Stimulated activated CD4-positive, alpha-beta T cell treated with anti-CD3 and anti-CD28 coated beads, Interleukin-12 subunit alpha, Interleukin-12 subunit beta, amount 100 ng/mL, for 48 hours (primary cell): ENCODE results near the gene RGS12.

Experiments used
- DNase-seq, 3 donors: peaks; one replicate each; pipeline ENCODE4 v3.0.0-alpha.2; 2020; ENCODE audit warnings: low read depth in 2 of 3, low spot score in 1 of 3

The RGS12 gene

GRCh38 chr4:3276986-3277385, 15.8 kb upstream of the RGS12 start:
- no peak for DNase-seq

GRCh38 chr4:3280466-3280865, 12.4 kb upstream of the RGS12 start:
- no peak for DNase-seq

- no peak for DNase-seq
These were observed 9.3 kb upstream of the RGS12 start for GRCh38 chr4:3283483-3283882.

GRCh38 chr4:3283916-3284315, 8.9 kb upstream of the RGS12 start:
- no peak for DNase-seq

GRCh38 chr4:3284734-3285557, 7.9 kb upstream of the RGS12 start:
- DNase-seq = no peak

- no peak for DNase-seq
These were observed 7.1 kb upstream of the RGS12 start for GRCh38 chr4:3285558-3286334.

GRCh38 chr4:3286335-3287175, 6.3 kb upstream of the RGS12 start:
- no peak for DNase-seq

GRCh38 chr4:3287271-3287971, 5.4 kb upstream of the RGS12 start:
- no peak for DNase-seq

- DNase-seq = no peak
These were observed 4.8 kb upstream of the RGS12 start for GRCh38 chr4:3287972-3288570.

- no peak for DNase-seq
These were observed 4.2 kb upstream of the RGS12 start for GRCh38 chr4:3288571-3289094.

- DNase-seq = no peak
These were observed 2.3 kb upstream of the RGS12 start for GRCh38 chr4:3290476-3290875.

GRCh38 chr4:3290889-3291321, 1.9 kb upstream of the RGS12 start:
- DNase-seq = no peak

- no peak for DNase-seq
These were observed 1.3 kb upstream of the RGS12 start for GRCh38 chr4:3291411-3291968.

GRCh38 chr4:3291969-3292570, 751 bp upstream of the RGS12 start:
- no peak for DNase-seq

- DNase-seq = no peak
These were observed 875 bp downstream of the RGS12 start for GRCh38 chr4:3293401-3294391.

GRCh38 chr4:3294401-3295241, 1.8 kb downstream of the RGS12 start:
- no peak for DNase-seq

- DNase-seq = no peak
These were observed 3.2 kb downstream of the RGS12 start for GRCh38 chr4:3295837-3296624.
